Measurements from ENCODE around the gene ST8SIA1. TPM values are rescaled to one million over a fixed set of nuclear protein-coding genes. Genes with fewer than 3 reads are reported as not detected.
"Not testable (repeated sequence)": the region's sequence is repeated elsewhere in the genome, so short reads cannot be mapped to it uniquely, and the experiment has no call there.

ST8SIA1 gene
- total RNA-seq, 1 donor from 2014 or later: 7.7 TPM

- Mint-ChIP-seq H3K9me3 (ENCODE audit: unreplicated experiment) (no peaks in the 10 kb centered on the region), H3K27ac (ENCODE audit: unreplicated experiment) (no peak overlapping the region), H3K27me3 (ENCODE audit: low read depth, unreplicated experiment) (peaks cover 4% of the 10 kb centered on the region), H3K4me3 (ENCODE audit: unreplicated experiment) (no peak overlapping the region), H3K36me3 (ENCODE audit: low read depth, unreplicated experiment) (no peaks in the 10 kb centered on the region), H3K4me1 (ENCODE audit: low read depth, unreplicated experiment) (peaks cover 7% of the 10 kb centered on the region)
- no peak overlapping the region for H3K4me3 ChIP-seq (ENCODE audit: insufficient read depth, low read depth, low read length)
- no peaks in the 10 kb centered on the region for H3K4me1 ChIP-seq (ENCODE audit: insufficient read depth, low read length)
- H4K20me1 ChIP-seq (ENCODE audit: insufficient read depth, low read length): no peaks in the 10 kb centered on the region
- FAIRE-seq: no peak
- H2AFZ ChIP-seq (ENCODE audit: low read depth, low read length): no peak overlapping the region
- no peaks in the 10 kb centered on the region for H3K9me3 ChIP-seq (ENCODE audit: insufficient read depth, low read depth, low read length)
- H3K27ac ChIP-seq (ENCODE audit: low read depth, low read length): no peak overlapping the region
- peak; percentile 54 for DNase-seq (ENCODE audit: low read depth)
- no peaks in the 10 kb centered on the region for H3K27me3 ChIP-seq (ENCODE audit: insufficient read depth, low read length)
- H3K36me3 ChIP-seq (ENCODE audit: insufficient read depth, low read length): no peaks in the 10 kb centered on the region
- no peaks in the 10 kb centered on the region for H3K79me2 ChIP-seq (ENCODE audit: insufficient read depth, low read length)
- no peak overlapping the region for H3K9ac ChIP-seq (ENCODE audit: low read length)
- H3K4me2 ChIP-seq (ENCODE audit: low read length): no peak overlapping the region
- TF ChIP-seq EZH2 (IDR thresholded peaks at IDR 0.05; ENCODE audit: insufficient read depth, low read length): no peak
- no peak for TF ChIP-seq CTCF (IDR thresholded peaks at IDR 0.05; ENCODE audit: insufficient read depth, low read depth, low read length)
Observed at GRCh38 chr12:22377731-22378496, 43.4 kb upstream of the ST8SIA1 start.

GRCh38 chr12:22376596-22377150 is 42.2 kb upstream of the ST8SIA1 start:
- not testable (repeated sequence) for H3K4me3 ChIP-seq (ENCODE audit: insufficient read depth, low read depth, low read length); H3K4me1 Mint-ChIP-seq (ENCODE audit: low read depth, unreplicated experiment); H3K27ac ChIP-seq (ENCODE audit: low read depth, low read length); H3K36me3 Mint-ChIP-seq (ENCODE audit: low read depth, unreplicated experiment); H4K20me1 ChIP-seq (ENCODE audit: insufficient read depth, low read length); H3K27me3 Mint-ChIP-seq (ENCODE audit: low read depth, unreplicated experiment); H3K9ac ChIP-seq (ENCODE audit: low read length); H3K4me3 Mint-ChIP-seq (ENCODE audit: unreplicated experiment); H3K27me3 ChIP-seq (ENCODE audit: insufficient read depth, low read length); H3K4me2 ChIP-seq (ENCODE audit: low read length); H3K36me3 ChIP-seq (ENCODE audit: insufficient read depth, low read length); DNase-seq (ENCODE audit: low read depth); H3K79me2 ChIP-seq (ENCODE audit: insufficient read depth, low read length); H3K27ac Mint-ChIP-seq (ENCODE audit: unreplicated experiment); H2AFZ ChIP-seq (ENCODE audit: low read depth, low read length); FAIRE-seq; H3K9me3 Mint-ChIP-seq (ENCODE audit: unreplicated experiment); H3K9me3 ChIP-seq (ENCODE audit: insufficient read depth, low read depth, low read length); H3K4me1 ChIP-seq (ENCODE audit: insufficient read depth, low read length)

- Histone ChIP-seq H4K20me1 (ENCODE audit: insufficient read depth, low read length) (no peaks in the 10 kb centered on the region), H3K4me3 (ENCODE audit: insufficient read depth, low read depth, low read length) (no peak overlapping the region), H3K9ac (ENCODE audit: low read length) (no peak overlapping the region), H3K27ac (ENCODE audit: low read depth, low read length) (no peak overlapping the region), H3K36me3 (ENCODE audit: insufficient read depth, low read length) (no peaks in the 10 kb centered on the region), H3K27me3 (ENCODE audit: insufficient read depth, low read length) (no peaks in the 10 kb centered on the region), H3K4me1 (ENCODE audit: insufficient read depth, low read length) (no peaks in the 10 kb centered on the region), H3K79me2 (ENCODE audit: insufficient read depth, low read length) (no peaks in the 10 kb centered on the region), H2AFZ (ENCODE audit: low read depth, low read length) (no peak overlapping the region), H3K9me3 (ENCODE audit: insufficient read depth, low read depth, low read length) (no peaks in the 10 kb centered on the region), H3K4me2 (ENCODE audit: low read length) (no peak overlapping the region)
- Mint-ChIP-seq H3K9me3 (ENCODE audit: unreplicated experiment) (no peaks in the 10 kb centered on the region), H3K27me3 (ENCODE audit: low read depth, unreplicated experiment) (no peaks in the 10 kb centered on the region), H3K4me1 (ENCODE audit: low read depth, unreplicated experiment) (peaks cover 7% of the 10 kb centered on the region), H3K36me3 (ENCODE audit: low read depth, unreplicated experiment) (no peaks in the 10 kb centered on the region), H3K4me3 (ENCODE audit: unreplicated experiment) (no peak overlapping the region), H3K27ac (ENCODE audit: unreplicated experiment) (no peak overlapping the region)
- no peak for TF ChIP-seq CTCF (IDR thresholded peaks at IDR 0.05; ENCODE audit: insufficient read depth, low read depth, low read length)
- FAIRE-seq (no peak), DNase-seq (ENCODE audit: low read depth) (no peak)
Observed at GRCh38 chr12:22374508-22374907, 40.0 kb upstream of the ST8SIA1 start.
